Tibial artery (tissue), 4 donors: ENCODE results near the gene RAB39B.
A peak's percentile ranks its signal among the peaks of the same experiment; 100 is the strongest.

ENCODE experiments used
- DNase-seq, 2 donors: peaks; one replicate each; pipeline ENCODE4 v3.0.0-alpha.2; 2019
- H3K27ac ChIP-seq, 2 donors: fragments of 200-600 bp; sonication (generic) in 1 of 2; 1 replicate in 1 of 2; 2 replicates in 1 of 2; pipeline ENCODE4 v1.5.1; 2018 to 2019; ENCODE audit warnings: mild to moderate bottlenecking in 1 of 2
- H3K27me3 ChIP-seq, 2 donors: fragments of 200-600 bp; sonication (generic) in 1 of 2; one replicate each; pipeline versions ENCODE4 v1.5.1 to v1.6.0; 2016 to 2019
- H3K36me3 ChIP-seq, 3 donors: fragments of 200-600 bp; sonication (generic) in 2 of 3; one replicate each; pipeline ENCODE4 v1.5.1; 2016 to 2019; ENCODE audit warnings: mild to moderate bottlenecking in 2 of 3
- H3K4me1 ChIP-seq, 4 donors: fragments of 200-600 bp; sonication (generic) in 2 of 4; 1 replicate in 3 of 4; 2 replicates in 1 of 4; pipeline ENCODE4 v1.5.1; 2016 to 2019
- H3K4me3 ChIP-seq, 2 donors: fragments of 200-600 bp; sonication (generic) in 1 of 2; 1 replicate in 1 of 2; 2 replicates in 1 of 2; pipeline ENCODE4 v1.5.1; 2018 to 2019; ENCODE audit warnings: mild to moderate bottlenecking in 2 of 2
- H3K9me3 ChIP-seq, 3 donors: fragments of 200-600 bp; sonication (generic) in 1 of 3; one replicate each; pipeline ENCODE4 v1.5.1; 2016 to 2019
- intact Hi-C: fragments of 100-400 bp; cut with DNase I; formaldehyde crosslinking; loops from one replicate; pipeline ENCODE4 v1.15.0; 2023; ENCODE audit warnings: low total_unique reads
- TF ChIP-seq, protein P1 (sequence below), 2 experiments: fragments of 200-600 bp in 1 of 2; fragments of 450-650 bp in 1 of 2; IDR thresholded peaks; one replicate each; pipeline ENCODE4 v1.5.1; 2017 to 2019; ENCODE audit warnings: antibody characterized with exemption in 2 of 2, mild to moderate bottlenecking in 1 of 2, moderate library complexity in 1 of 2

Gene RAB39B

DNA sequence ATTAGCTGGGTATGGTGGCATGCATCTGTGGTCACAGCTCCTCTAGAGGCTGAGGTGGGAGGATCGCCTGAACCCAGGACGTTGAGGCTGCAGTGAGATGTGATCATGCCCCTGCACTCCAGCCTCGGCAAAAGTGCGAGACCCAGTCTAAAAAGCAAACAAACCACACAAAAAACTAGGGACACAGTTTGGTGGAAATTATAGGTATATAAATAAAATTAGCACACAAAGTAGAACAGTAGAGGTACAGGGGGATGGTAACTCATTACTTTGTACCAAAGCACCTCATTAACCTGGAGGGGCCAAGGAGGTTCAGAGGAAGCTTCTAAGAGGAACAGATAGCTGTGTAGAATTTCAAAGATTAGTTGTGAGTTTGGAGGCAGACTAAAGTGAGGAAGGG lies 42.9 kb downstream of the RAB39B start:
- Histone ChIP-seq H3K36me3 (peaks cover 0 to 11% (median 10%) of the 10 kb centered on the region in 3 donors), H3K4me3 (no peak overlapping the region), H3K27me3 (no peaks in the 10 kb centered on the region), H3K9me3 (no peaks in the 10 kb centered on the region), H3K27ac (no peak overlapping the region), H3K4me1 (peaks cover 0 to 13% (median 0%) of the 10 kb centered on the region in 4 donors)
- intact Hi-C loops: no loop called here
- TF ChIP-seq, protein P1, sequence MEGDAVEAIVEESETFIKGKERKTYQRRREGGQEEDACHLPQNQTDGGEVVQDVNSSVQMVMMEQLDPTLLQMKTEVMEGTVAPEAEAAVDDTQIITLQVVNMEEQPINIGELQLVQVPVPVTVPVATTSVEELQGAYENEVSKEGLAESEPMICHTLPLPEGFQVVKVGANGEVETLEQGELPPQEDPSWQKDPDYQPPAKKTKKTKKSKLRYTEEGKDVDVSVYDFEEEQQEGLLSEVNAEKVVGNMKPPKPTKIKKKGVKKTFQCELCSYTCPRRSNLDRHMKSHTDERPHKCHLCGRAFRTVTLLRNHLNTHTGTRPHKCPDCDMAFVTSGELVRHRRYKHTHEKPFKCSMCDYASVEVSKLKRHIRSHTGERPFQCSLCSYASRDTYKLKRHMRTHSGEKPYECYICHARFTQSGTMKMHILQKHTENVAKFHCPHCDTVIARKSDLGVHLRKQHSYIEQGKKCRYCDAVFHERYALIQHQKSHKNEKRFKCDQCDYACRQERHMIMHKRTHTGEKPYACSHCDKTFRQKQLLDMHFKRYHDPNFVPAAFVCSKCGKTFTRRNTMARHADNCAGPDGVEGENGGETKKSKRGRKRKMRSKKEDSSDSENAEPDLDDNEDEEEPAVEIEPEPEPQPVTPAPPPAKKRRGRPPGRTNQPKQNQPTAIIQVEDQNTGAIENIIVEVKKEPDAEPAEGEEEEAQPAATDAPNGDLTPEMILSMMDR (IDR thresholded peaks at IDR 0.05): no peak
- no peak for DNase-seq

DNA sequence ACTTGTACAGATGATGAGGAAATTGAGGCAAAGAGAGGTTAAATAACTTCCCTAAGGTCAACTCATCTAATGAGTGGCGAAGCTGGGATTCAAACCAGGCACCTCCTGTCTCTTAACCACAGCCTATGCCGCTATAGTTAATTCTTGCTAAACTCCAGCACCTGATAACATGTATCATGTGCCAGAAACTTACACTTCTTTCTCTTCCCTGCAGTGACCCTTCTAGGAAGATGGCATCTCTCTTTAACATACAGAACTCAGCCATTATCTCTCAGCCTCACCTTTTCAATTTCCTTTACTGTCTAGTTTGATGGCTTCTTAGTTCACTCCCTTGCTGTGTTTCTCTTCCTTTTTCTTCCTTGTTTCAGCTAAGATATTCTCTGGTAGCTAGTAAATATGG lies 45.5 kb downstream of the RAB39B start:
- intact Hi-C loops: no loop called here
- Histone ChIP-seq H3K36me3 (peaks cover 0 to 9% (median 0%) of the 10 kb centered on the region in 3 donors), H3K4me3 (no peak overlapping the region), H3K4me1 (peaks cover 0 to 13% (median 0%) of the 10 kb centered on the region in 4 donors), H3K9me3 (no peaks in the 10 kb centered on the region), H3K27me3 (no peaks in the 10 kb centered on the region), H3K27ac (no peak overlapping the region)
- DNase-seq: no peak
- TF ChIP-seq, protein P1 (IDR thresholded peaks at IDR 0.05): no peak

DNA sequence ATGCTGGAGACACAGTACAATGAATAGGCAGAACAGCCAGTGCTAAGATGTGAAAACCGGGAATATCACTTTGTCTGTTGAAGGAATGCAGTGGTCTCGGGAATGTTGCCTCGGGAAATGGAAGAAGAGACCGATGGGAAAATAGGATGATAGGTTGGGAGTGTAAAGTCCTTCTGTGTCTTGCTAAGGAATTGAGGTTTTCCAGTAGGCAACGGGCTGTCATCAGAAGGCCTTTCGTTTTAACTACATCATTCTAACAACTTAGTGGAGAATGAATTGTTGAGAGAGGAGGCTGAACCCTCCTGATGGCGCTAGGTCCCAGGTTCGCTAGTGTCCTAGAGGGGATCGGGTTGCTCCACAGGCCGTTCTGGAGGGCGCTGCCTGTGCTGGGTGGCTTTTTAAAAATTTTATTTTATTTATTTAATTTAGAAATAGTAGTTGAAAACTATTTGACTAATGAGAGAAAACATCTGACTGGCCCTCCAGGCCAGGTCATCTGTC lies 47.3 kb downstream of the RAB39B start:
- H3K4me3 ChIP-seq: peak overlapping the region; percentile 86 to 88
- peaks cover 0 to 13% (median 0%) of the 10 kb centered on the region in 4 donors for H3K4me1 ChIP-seq
- H3K9me3 ChIP-seq: no peaks in the 10 kb centered on the region
- no peak for DNase-seq
- intact Hi-C loops: no loop called here
- no peaks in the 10 kb centered on the region for H3K27me3 ChIP-seq
- TF ChIP-seq, protein P1 (IDR thresholded peaks at IDR 0.05): no peak
- H3K36me3 ChIP-seq: peaks cover 0 to 5% (median 0%) of the 10 kb centered on the region in 3 donors
- peak overlapping the region; percentile 91 to 97 for H3K27ac ChIP-seq

DNA sequence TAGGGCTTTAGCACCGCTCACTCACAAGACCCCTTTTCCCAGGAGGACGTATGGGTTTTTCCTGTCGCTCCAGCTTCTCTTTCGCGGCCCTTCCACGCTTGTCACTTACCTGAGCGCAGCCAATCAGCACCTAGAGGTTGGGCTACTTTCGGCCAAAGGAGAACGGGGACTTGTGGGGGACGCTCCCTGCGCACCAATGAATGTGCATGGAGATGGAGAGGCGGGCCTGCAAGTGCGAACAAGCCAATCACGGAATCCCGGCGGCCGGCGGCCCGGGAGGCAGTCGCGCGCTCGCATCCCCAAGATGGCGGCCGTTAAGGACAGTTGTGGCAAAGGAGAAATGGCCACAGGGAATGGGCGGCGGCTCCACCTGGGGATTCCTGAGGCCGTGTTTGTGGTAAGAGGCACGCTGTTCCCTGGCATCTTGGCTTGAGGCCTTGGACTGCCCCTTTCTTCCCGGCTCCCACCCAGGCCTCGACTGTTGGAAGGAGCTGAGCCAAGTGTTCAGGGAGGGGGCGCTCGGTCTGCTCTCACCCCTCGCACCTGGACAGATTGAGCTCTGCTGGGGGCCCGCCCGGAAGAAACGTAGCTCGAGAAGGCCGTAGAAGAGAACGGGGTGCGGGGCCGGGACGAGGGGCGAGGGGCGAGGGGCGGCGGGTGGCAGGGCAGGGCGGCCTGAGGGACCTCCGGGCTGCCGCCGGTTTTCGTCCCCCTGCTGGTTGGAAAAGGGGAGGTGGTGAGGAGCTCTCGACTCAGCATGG lies 47.9 kb downstream of the RAB39B start, which contains the start of gene VBP1:
TSS of gene VBP1 (plus strand) at position 282 of the 761 bp plus-strand sequence. CDS start at position 305, 23 bp downstream.
- Histone ChIP-seq H3K9me3 (no peaks in the 10 kb centered on the region), H3K27me3 (no peaks in the 10 kb centered on the region), H3K4me3 (peak within 1 kb of the TSS; percentile 86 to 88), H3K36me3 (peaks cover 0 to 5% (median 0%) of the 10 kb centered on the region in 3 donors), H3K27ac (peak within 1 kb of the TSS; percentile 91 to 97), H3K4me1 (peaks cover 0 to 13% (median 0%) of the 10 kb centered on the region in 4 donors)
- TF ChIP-seq, protein P1 (IDR thresholded peaks at IDR 0.05): peak; percentile 23 to 45
- intact Hi-C loops: no loop called here
- DNase-seq: peak; percentile 91 to 95

DNA sequence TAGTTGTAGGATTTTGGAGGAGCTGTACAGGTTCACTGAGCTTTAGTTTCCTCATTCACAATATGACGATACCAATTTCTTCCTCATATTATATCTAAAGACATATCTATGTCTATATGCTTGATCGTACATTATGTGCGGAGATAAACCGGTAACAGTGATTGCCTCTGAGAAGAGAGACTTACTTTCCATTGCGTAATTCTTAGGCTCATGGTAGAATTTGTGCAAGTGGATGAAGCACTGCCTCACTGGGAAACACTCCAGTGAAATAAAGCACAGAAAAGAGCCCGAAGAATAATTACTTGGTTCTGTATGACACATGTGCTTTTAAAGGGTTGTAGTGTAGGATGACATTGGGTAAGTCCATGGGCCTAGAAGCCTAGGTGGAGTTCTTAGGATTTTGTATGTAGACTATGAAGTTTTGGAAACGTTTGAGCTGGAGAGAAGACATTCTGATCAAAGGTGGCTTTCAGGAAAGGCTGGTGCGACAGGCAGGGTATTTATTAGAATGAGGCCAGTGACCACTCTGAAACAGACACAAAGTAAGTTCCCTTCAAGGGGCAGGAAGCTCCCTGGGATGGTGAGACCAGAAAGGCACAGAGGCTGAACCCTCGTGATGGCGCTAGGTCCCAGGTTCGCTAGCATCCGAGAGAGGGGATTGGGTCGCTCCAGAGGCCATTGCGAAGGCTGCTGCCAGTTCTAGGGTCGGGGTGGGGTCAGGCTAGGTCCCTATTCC lies 48.7 kb downstream of the RAB39B start:
- Histone ChIP-seq H3K9me3 (no peaks in the 10 kb centered on the region), H3K27me3 (no peaks in the 10 kb centered on the region), H3K4me3 (peak overlapping the region; percentile 86 to 88), H3K36me3 (peaks cover 0 to under 1% (median 0%) of the 10 kb centered on the region in 3 donors), H3K4me1 (peaks cover 0 to 13% (median 0%) of the 10 kb centered on the region in 4 donors), H3K27ac (peak overlapping the region; percentile 91 to 97)
- intact Hi-C loops: no loop called here
- TF ChIP-seq, protein P1 (IDR thresholded peaks at IDR 0.05): no peak
- no peak for DNase-seq
